ENCODE data around the gene SOBP. TPM values are rescaled to one million over a fixed set of nuclear protein-coding genes. Genes with fewer than 3 reads are reported as not detected.

SOBP gene
- total RNA-seq, 2 donors from 2014 or later = 1.5 to 1.9 TPM

- Mint-ChIP-seq H3K4me3 (no peak overlapping the region), H3K27ac (no peak overlapping the region), H3K27me3 (ENCODE audit: insufficient read depth) (no peaks in the 10 kb centered on the region), H3K36me3 (ENCODE audit: low read depth) (no peaks in the 10 kb centered on the region), H3K4me1 (peaks cover 20% of the 10 kb centered on the region), H3K9me3 (no peaks in the 10 kb centered on the region)
- TF ChIP-seq CTCF (conservative IDR thresholded peaks at IDR 0.05) = peak; percentile 11
- Histone ChIP-seq H3K4me3 (ENCODE audit: low read length) (no peak overlapping the region), H3K27ac (ENCODE audit: low read depth, low read length) (no peak overlapping the region), H3K27me3 (ENCODE audit: control insufficient read depth, insufficient read depth, low read length, poor library complexity, severe bottlenecking) (no peaks in the 10 kb centered on the region), H3K9me3 (ENCODE audit: control insufficient read depth, low read length) (no peaks in the 10 kb centered on the region), H3K4me1 (ENCODE audit: control insufficient read depth, insufficient read depth, low read length) (peaks cover 4% of the 10 kb centered on the region), H3K36me3 (ENCODE audit: control insufficient read depth, insufficient read depth, low read length) (no peaks in the 10 kb centered on the region), H3K9ac (ENCODE audit: extremely low read depth, low read length, poor library complexity, severe bottlenecking) (no peak overlapping the region)
- WGBS, 2 experiments (ENCODE audit: insufficient coverage in 1 of 2, insufficient read length in 1 of 2) = 83 to 93% methylated on average over 5 to 18 of the region's 18 CpGs
- no peak for DNase-seq
Measured at GRCh38 chr6:107658920-107659865, 169.3 kb downstream of the SOBP start.

GRCh38 chr6:107660839-107661238 is 170.9 kb downstream of the SOBP start:
- Histone ChIP-seq H3K4me3 (ENCODE audit: low read length) (no peak overlapping the region), H3K4me1 (ENCODE audit: control insufficient read depth, insufficient read depth, low read length) (peaks cover 4% of the 10 kb centered on the region), H3K27me3 (ENCODE audit: control insufficient read depth, insufficient read depth, low read length, poor library complexity, severe bottlenecking) (no peaks in the 10 kb centered on the region), H3K9ac (ENCODE audit: extremely low read depth, low read length, poor library complexity, severe bottlenecking) (no peak overlapping the region), H3K36me3 (ENCODE audit: control insufficient read depth, insufficient read depth, low read length) (no peaks in the 10 kb centered on the region), H3K27ac (ENCODE audit: low read depth, low read length) (no peak overlapping the region), H3K9me3 (ENCODE audit: control insufficient read depth, low read length) (no peaks in the 10 kb centered on the region)
- H3K9me3 Mint-ChIP-seq = no peaks in the 10 kb centered on the region
- no peaks in the 10 kb centered on the region for H3K36me3 Mint-ChIP-seq (ENCODE audit: low read depth)
- H3K27ac Mint-ChIP-seq = no peak overlapping the region
- 94 to 95% methylated on average over 10 of the region's 11 CpGs for WGBS, 2 experiments (ENCODE audit: insufficient coverage in 1 of 2, insufficient read length in 1 of 2)
- TF ChIP-seq CTCF (conservative IDR thresholded peaks at IDR 0.05) = no peak
- peaks cover 5% of the 10 kb centered on the region for H3K27me3 Mint-ChIP-seq (ENCODE audit: insufficient read depth)
- no peak overlapping the region for H3K4me3 Mint-ChIP-seq
- no peak for DNase-seq
- peaks cover 21% of the 10 kb centered on the region for H3K4me1 Mint-ChIP-seq

GRCh38 chr6:107661291-107661690 is 171.4 kb downstream of the SOBP start:
- H3K9me3 Mint-ChIP-seq = no peaks in the 10 kb centered on the region
- no peak overlapping the region for H3K9ac ChIP-seq (ENCODE audit: extremely low read depth, low read length, poor library complexity, severe bottlenecking)
- H3K27me3 Mint-ChIP-seq (ENCODE audit: insufficient read depth) = peaks cover 5% of the 10 kb centered on the region
- H3K27me3 ChIP-seq (ENCODE audit: control insufficient read depth, insufficient read depth, low read length, poor library complexity, severe bottlenecking) = no peaks in the 10 kb centered on the region
- no peak for DNase-seq
- H3K9me3 ChIP-seq (ENCODE audit: control insufficient read depth, low read length) = no peaks in the 10 kb centered on the region
- TF ChIP-seq CTCF (conservative IDR thresholded peaks at IDR 0.05) = no peak
- no peaks in the 10 kb centered on the region for H3K36me3 ChIP-seq (ENCODE audit: control insufficient read depth, insufficient read depth, low read length)
- peaks cover 4% of the 10 kb centered on the region for H3K4me1 ChIP-seq (ENCODE audit: control insufficient read depth, insufficient read depth, low read length)
- no peak overlapping the region for H3K4me3 ChIP-seq (ENCODE audit: low read length)
- no peak overlapping the region for H3K4me3 Mint-ChIP-seq
- H3K36me3 Mint-ChIP-seq (ENCODE audit: low read depth) = no peaks in the 10 kb centered on the region
- no peak overlapping the region for H3K27ac ChIP-seq (ENCODE audit: low read depth, low read length)
- H3K4me1 Mint-ChIP-seq = peaks cover 22% of the 10 kb centered on the region
- WGBS, 2 experiments (ENCODE audit: insufficient coverage in 1 of 2, insufficient read length in 1 of 2) = 90 to 95% methylated on average over 3 to 5 of the region's 7 CpGs
- no peak overlapping the region for H3K27ac Mint-ChIP-seq

Measured in endodermal cell (in vitro differentiated cells).